PC-9 (cell line): Measurements from ENCODE around the gene ZMPSTE24.

Experiments
- CTCF ChIP-seq: fragments of 200-600 bp; sonication (generic); conservative IDR thresholded peaks from 2 replicates; pipeline ENCODE4 v1.6.1; 2017; ENCODE audit warnings: mixed run types, antibody characterized with exemption, mild to moderate bottlenecking, moderate library complexity
- EZH2 ChIP-seq: fragments of 200-600 bp; sonication (generic); IDR thresholded peaks from 2 replicates; pipeline ENCODE4 v1.8.0; 2017; ENCODE audit warnings: antibody characterized with exemption, low read depth

GRCh38 chr1:40341491-40342380, 83.7 kb downstream of the ZMPSTE24 start:
- no peak for TF ChIP-seq CTCF
- TF ChIP-seq EZH2 = no peak
